NCI-H2196 treated with DMSO at 0.1 percent for 48 hours (cell line): ENCODE measurements around the gene OPTC.

Source experiments
- DNase-seq: peaks from one replicate; lab custom pipeline; 2025; ENCODE audit not compliant: unreplicated experiment; lab: John Stamatoyannopoulos, UW

The OPTC gene

DNA sequence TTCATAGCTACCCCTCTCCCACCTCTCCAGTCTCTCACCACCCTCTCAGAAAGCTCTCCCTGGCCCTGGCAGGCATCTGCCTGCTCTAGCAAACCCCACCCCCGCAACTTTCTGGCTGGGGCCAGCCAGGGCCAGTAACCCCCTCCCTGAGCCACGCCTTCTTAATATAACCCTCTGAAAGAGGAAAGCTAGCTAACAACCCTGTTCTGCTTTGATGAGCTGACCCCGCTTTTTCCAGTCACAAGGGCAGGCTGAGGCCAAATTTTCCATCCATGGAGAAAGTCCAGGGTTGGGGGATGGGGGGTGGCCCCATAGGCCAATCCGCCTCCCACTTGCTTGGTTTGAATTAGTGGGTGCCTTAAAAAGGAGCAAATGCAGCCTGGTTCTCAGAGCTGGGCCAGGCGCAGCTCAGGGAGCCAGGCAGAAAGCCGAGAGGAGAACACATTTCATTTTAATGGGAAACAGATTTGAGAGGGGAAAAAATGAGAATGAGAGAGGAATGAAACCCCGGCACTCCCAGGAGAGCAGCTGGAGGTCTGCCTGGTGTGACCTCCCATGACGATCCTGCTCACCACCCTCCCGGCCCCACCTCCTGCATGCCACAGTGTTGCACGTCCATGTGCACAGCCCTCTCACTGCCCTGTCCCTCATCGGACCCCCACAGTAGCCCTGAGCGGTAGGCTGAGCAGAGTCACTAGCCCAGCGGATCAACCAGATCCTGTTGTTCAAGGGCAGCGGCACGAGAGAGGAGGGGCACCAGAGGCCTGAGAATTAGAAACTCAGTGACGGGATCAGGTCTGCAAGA lies 62.3 kb downstream of the OPTC start:
- no peak for DNase-seq

- no peak for DNase-seq
These were observed 63.4 kb downstream of the OPTC start for GRCh38 chr1:203557390-203557789.

DNA sequence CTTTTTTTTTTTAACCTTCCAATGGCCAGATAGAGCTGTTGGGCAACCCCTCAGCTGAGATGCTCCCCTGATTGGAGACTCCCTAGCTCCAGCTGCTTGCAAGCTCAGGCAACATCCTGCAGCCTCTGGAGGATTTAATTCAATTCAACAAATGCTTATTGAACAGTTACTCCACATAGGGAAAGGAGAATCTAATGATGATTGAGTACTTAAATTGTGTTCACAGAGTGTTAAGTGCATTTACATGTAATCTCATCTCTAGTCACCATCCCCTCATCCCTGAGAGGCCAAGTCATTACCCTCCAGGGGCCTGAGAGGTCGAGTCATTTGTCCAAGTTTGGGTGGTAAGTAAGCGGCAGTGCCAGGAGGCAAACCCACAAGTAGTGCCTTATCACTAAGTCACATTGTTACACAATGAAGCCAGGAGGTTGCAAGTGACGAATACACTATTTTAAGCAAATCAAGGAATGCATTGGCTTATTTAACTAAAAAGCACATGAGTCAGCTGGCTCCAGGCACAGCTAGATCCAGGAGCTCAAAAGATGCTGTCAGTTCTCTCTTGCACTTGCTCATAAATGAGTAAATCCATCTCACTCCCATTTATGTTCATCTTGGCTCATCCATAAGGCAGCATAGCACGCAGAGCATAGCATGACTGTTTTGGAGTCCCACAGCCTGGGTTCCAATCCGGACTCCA lies 64.3 kb downstream of the OPTC start:
- no peak for DNase-seq
